Upper lobe of left lung (tissue), 4 donors: ENCODE measurements around the gene C19orf25.

Experiments
- EP300 ChIP-seq, 4 donors: sonication (generic); formaldehyde crosslinking; IDR thresholded peaks; one replicate each; pipeline ENCODE4 v1.5.1; 2017; ENCODE audit warnings: antibody characterized with exemption in 4 of 4, control low read depth in 2 of 4
- POLR2A ChIP-seq, 4 donors: fragments of 450-650 bp; IDR thresholded peaks; one replicate each; pipeline ENCODE4 v1.5.1; 2016 to 2017; ENCODE audit warnings: antibody characterized with exemption in 4 of 4, mild to moderate bottlenecking in 2 of 4
- POLR2AphosphoS5 ChIP-seq, 2 donors: sonication (generic); formaldehyde crosslinking; IDR thresholded peaks; one replicate each; pipeline ENCODE4 v1.5.1; 2017; ENCODE audit warnings: antibody characterized with exemption in 2 of 2
- TF ChIP-seq, protein P1 (sequence below), 6 experiments: fragments of 450-650 bp in 4 of 6; fragments of 200-600 bp in 2 of 6; sonication (generic) in 2 of 6; IDR thresholded peaks; one replicate each; pipeline ENCODE4 v1.5.1; 2016 to 2019; ENCODE audit warnings: antibody characterized with exemption in 6 of 6

DNA sequence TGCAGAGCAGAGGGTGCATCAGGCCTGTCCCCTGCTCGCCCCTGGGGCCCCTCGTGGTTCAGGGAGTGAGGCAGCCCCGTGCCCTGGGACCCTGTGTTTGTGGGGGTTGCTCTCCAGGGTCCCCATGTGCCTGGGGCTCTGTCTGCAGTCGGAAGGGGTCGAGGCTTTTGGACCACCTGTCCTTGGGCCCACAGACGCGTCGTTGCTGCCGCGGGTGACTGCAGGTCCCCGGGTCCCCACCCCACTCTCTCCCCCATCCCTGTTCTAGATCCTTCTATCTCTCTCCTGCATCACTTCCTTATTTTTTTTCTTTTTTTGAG, 9.2 kb upstream of the C19orf25 start:
- TF ChIP-seq, protein P1, sequence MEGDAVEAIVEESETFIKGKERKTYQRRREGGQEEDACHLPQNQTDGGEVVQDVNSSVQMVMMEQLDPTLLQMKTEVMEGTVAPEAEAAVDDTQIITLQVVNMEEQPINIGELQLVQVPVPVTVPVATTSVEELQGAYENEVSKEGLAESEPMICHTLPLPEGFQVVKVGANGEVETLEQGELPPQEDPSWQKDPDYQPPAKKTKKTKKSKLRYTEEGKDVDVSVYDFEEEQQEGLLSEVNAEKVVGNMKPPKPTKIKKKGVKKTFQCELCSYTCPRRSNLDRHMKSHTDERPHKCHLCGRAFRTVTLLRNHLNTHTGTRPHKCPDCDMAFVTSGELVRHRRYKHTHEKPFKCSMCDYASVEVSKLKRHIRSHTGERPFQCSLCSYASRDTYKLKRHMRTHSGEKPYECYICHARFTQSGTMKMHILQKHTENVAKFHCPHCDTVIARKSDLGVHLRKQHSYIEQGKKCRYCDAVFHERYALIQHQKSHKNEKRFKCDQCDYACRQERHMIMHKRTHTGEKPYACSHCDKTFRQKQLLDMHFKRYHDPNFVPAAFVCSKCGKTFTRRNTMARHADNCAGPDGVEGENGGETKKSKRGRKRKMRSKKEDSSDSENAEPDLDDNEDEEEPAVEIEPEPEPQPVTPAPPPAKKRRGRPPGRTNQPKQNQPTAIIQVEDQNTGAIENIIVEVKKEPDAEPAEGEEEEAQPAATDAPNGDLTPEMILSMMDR (IDR thresholded peaks at IDR 0.05), result no peak
- no peak for TF ChIP-seq POLR2A (IDR thresholded peaks at IDR 0.05)
- TF ChIP-seq POLR2AphosphoS5 (IDR thresholded peaks at IDR 0.05), result no peak
- no peak for TF ChIP-seq EP300 (IDR thresholded peaks at IDR 0.05)
